Activated CD4-positive, alpha-beta T cell treated with anti-CD3 and anti-CD28 coated beads for 36 hours (primary cell): ENCODE data around the gene PCK1. TPM values are rescaled to one million over a fixed set of nuclear protein-coding genes. Genes with fewer than 3 reads are reported as not detected.

Experiments
- ATAC-seq: fragments of 200-7000 bp; cut with Tn5 transposase; one replicate; pipeline ENCODE4 v1.10.0; 2021; ENCODE audit warnings: mild to moderate bottlenecking, moderate library complexity
- CTCF ChIA-PET: fragments of 350-600 bp; sonication (Branson Sonifier 250); formaldehyde crosslinking; loops from one replicate; lab custom pipeline; 2021; ENCODE audit warnings: antibody characterized with exemption; lab: Charles Lee
- POLR2A ChIA-PET: fragments of 350-600 bp; sonication (Branson Sonifier 250); formaldehyde crosslinking; loops from one replicate; lab custom pipeline; 2021; ENCODE audit warnings: antibody characterized with exemption, inconsistent platforms; lab: Charles Lee
- DNase-seq: peaks from one replicate; pipeline ENCODE4 v3.0.0-alpha.2; 2020
- H3K27ac Mint-ChIP-seq: one replicate; pipeline ENCODE4 v1.8.0; 2021; ENCODE audit warnings: mixed read lengths
- H3K27me3 Mint-ChIP-seq: one replicate; pipeline ENCODE4 v1.8.0; 2021; ENCODE audit warnings: mixed read lengths
- H3K36me3 Mint-ChIP-seq: one replicate; pipeline ENCODE4 v1.8.0; 2021; ENCODE audit warnings: low read depth, mixed read lengths
- H3K4me1 Mint-ChIP-seq: one replicate; pipeline ENCODE4 v1.8.0; 2021; ENCODE audit warnings: mixed read lengths
- H3K4me3 Mint-ChIP-seq: one replicate; pipeline ENCODE4 v1.8.0; 2021; ENCODE audit warnings: mild to moderate bottlenecking, moderate library complexity, mixed read lengths
- H3K9me3 Mint-ChIP-seq: one replicate; pipeline ENCODE4 v1.8.0; 2021; ENCODE audit warnings: low read depth, mixed read lengths
- intact Hi-C, 2 experiments: fragments of 100-400 bp; cut with DNase I in 1 of 2; cut with micrococcal nuclease in 1 of 2; formaldehyde crosslinking; loops; one replicate each; pipeline versions ENCODE4 v1.14.2 to v1.15.1; 2022 to 2024; cut with DNase I, micrococcal nuclease
- total RNA-seq, 2 experiments: library from RNA; stranded (reverse); gene quantifications; one replicate each; pipeline ENCODE4 v1.2.3, GENCODE V29; 2021

PCK1 gene
- total RNA-seq, 2 experiments from 2014 or later = not detected

DNA sequence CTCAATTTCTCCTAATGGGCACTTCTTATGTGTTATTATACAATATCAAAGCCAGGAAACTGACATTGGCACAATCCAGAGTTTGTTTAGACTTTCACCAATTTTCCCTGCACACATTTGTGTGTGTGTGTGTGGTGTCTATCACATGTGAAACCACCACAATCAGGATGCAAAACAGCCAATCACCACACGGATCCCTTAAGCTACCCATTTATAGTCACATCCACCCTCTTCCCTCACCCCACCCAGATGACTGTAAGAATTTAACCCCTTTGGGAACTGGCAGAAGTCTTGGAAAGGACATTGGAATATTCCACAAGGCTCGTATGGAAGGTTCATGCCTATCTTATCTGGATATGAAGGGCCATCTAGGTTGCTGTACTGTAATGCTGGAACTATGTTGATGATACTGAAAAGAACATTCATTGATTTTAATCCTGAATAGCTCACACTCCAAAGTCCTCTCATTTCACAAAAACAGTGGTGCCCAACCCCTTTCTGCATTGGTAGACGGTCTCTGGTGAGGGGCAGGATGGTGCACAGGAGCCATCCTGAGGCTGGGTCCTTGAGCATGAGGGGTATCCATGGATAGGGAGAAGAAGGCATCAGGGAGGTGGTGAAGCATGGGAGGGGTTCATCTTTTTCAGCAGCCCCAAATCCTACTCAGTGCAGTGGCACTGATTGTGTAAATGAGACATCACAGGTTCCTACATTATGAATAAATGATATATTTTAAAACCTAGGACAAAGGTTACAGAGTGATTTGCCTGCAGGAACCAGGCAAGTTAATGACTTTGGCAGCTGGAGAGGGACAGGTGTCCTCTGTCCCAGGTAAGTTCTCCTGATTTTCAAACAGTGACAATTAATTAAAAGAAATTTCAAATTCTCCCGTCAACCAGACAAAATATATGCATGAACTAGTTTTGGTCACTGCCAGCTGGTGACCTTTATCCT lies 23.9 kb upstream of the PCK1 start:
- ChIA-PET POLR2A (interaction anchor here (0.7 kb wide), 1 partner anchor 1246 kb away, joined by 3 read pairs; no protein-coding TSS in a partner anchor), CTCF (interaction anchor here (0.7 kb wide), 2 partner anchors 58 to 691 kb away, joined by 3 to 5 read pairs; no protein-coding TSS in a partner anchor)
- ATAC-seq (no peak), DNase-seq (no peak)
- H3K36me3 Mint-ChIP-seq = no peaks in the 10 kb centered on the region
- no peak overlapping the region for H3K27ac Mint-ChIP-seq
- H3K4me3 Mint-ChIP-seq = no peak overlapping the region
- no peaks in the 10 kb centered on the region for H3K4me1 Mint-ChIP-seq
- H3K27me3 Mint-ChIP-seq = peaks cover 41% of the 10 kb centered on the region
- intact Hi-C loops = no loop called here
- H3K9me3 Mint-ChIP-seq = peaks cover 3% of the 10 kb centered on the region

DNA sequence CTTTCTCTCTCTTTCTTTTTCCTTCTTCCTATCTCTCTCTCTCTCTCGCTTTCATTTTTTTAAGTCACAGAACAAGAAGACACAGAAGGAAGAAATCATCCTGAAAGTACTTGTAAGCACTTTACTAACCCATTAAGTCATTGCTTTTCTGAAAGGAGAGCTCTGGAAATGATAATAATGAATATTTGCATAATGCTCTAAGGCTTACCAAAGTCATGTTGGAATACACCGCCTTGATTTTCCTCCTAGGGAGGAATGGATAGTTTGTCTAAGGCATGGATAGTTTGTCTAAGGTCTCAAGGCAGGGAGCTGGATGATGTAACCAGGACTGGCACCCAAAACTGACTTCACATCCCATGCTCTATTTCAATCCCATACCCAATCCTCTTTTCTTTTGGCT lies 23.1 kb upstream of the PCK1 start:
- no peak for ATAC-seq
- no peak overlapping the region for H3K27ac Mint-ChIP-seq
- peaks cover 3% of the 10 kb centered on the region for H3K9me3 Mint-ChIP-seq
- CTCF ChIA-PET = interaction anchor here (0.7 to 1.1 kb wide), 2 partner anchors 57 to 191 kb away, joined by 3 read pairs; no protein-coding TSS in a partner anchor
- intact Hi-C loops = no loop called here
- H3K4me1 Mint-ChIP-seq = no peaks in the 10 kb centered on the region
- no peak for DNase-seq
- H3K27me3 Mint-ChIP-seq = peaks cover 38% of the 10 kb centered on the region
- POLR2A ChIA-PET = interaction anchor here (0.7 kb wide), 1 partner anchor 1245 kb away, joined by 3 read pairs; no protein-coding TSS in a partner anchor
- no peaks in the 10 kb centered on the region for H3K36me3 Mint-ChIP-seq
- H3K4me3 Mint-ChIP-seq = no peak overlapping the region

DNA sequence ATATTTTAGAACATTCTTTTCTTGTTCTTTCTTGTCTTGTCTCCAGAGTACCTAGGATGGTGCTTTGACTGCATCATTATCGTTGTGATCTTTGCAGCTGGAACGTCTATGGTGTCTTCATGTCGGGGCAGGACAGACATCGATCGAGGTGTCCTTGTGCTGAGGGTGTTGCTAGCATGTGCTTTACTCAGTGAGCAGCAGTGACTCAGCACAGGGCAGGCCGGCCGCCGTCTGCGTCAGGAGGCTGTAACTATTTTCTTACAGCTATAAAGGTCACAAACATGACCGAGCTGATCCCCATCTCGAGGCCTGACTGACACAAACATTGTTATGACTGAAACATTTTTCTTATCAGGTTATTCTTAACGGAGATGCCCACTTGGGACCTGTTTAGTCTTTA lies 21.0 kb upstream of the PCK1 start:
- no peak overlapping the region for H3K27ac Mint-ChIP-seq
- CTCF ChIA-PET = interaction anchor here (0.6 kb wide), 1 partner anchor 12 kb away, joined by 3 read pairs; no protein-coding TSS in a partner anchor
- POLR2A ChIA-PET = no interaction called here
- H3K27me3 Mint-ChIP-seq = peaks cover 26% of the 10 kb centered on the region
- no peaks in the 10 kb centered on the region for H3K4me1 Mint-ChIP-seq
- intact Hi-C loops = no loop called here
- ATAC-seq = no peak
- no peaks in the 10 kb centered on the region for H3K36me3 Mint-ChIP-seq
- no peak for DNase-seq
- peaks cover 3% of the 10 kb centered on the region for H3K9me3 Mint-ChIP-seq
- no peak overlapping the region for H3K4me3 Mint-ChIP-seq

DNA sequence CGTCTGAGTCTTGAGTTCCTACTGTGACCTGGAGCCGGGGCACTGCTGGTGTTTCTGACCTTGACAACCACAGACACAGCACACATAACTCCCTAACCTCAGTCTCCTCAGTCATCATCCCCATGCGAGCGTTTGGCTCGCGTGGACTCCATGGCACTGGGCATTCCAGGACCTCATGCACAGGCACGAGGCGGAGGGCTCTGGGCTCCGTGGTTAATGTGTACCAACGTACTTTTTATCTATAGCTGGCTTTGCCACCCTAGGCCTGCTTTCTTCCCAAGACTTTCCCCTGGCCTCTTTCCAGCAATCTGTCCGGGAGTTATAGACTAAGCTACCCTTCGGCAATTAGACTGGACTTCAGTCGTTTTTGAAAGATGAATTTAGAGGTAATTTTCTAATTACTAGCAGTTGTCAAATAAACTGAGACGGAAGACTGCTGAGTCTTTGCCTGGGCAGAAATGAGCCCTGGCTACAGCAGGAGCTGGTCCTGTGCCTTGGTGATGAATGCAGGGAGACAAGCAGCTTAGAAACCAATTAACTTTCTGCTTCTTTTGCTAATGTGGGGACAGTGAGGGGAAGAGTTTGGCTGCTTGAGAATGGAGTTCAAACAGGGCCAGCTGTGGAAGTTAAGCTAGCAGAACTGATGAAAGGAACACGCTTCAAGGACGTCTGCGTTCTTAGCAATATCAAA lies 19.9 kb upstream of the PCK1 start:
- Mint-ChIP-seq H3K4me3 (no peak overlapping the region), H3K27me3 (peaks cover 26% of the 10 kb centered on the region), H3K4me1 (no peaks in the 10 kb centered on the region), H3K27ac (no peak overlapping the region), H3K36me3 (no peaks in the 10 kb centered on the region), H3K9me3 (peaks cover 3% of the 10 kb centered on the region)
- POLR2A ChIA-PET = no interaction called here
- intact Hi-C loops = no loop called here
- DNase-seq = no peak
- ATAC-seq = no peak
- CTCF ChIA-PET = interaction anchor here (0.5 to 1.3 kb wide), 5 partner anchors 20 to 82 kb away, joined by 3 to 4 read pairs (median 3); no protein-coding TSS in a partner anchor

DNA sequence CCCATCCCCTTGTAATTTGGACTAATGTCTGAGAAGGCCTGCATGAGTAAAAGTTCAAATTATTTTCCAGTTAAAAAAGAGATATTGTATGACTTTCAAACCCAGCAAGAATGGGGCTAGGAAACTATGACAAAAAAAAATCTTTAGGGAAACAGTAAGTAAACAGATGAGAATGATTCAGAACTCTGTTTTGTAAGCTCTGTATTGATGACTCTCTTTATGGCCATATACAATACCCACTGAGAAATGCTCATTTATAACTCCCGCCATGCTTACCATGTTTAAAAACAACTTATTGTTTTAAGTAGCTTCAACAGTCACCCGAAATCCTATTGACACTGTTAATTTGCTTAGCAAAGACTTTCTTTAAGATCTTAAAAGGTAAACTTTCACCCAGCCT lies 17.2 kb upstream of the PCK1 start:
- H3K27me3 Mint-ChIP-seq = peaks cover 17% of the 10 kb centered on the region
- POLR2A ChIA-PET = no interaction called here

DNA sequence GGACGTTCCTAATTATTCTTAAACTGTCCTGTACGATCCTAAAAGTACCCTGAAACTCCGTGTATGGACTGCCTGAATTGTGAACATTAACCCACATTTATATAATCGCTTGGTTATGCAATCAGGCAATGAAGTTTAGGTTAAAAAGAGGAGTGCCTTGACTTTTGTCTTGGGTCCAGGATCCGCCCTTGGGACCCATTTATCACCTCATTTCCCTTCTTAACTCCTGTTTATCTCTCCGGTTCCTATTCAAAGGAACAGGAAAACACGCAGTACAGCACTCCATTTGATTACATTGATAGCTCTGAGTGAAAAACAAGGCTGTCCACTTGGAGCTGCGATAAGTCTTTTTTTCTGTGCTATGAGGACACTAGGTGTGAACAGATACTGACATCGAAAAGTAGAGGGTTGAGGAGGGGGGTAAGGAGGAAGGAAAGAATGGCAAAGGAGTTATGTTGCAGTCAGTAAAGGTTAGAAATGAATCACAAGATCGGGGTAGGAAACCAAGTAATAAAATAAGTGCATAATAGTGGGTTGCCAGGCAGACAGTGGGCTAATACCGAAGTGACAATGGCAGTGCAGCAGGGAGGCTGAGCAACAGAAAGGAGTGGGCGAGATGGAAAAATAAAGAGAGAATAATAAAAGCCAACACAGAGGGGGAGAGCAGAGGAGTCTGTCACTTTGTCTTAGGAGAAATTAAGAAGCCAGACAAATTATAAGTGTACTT lies 15.9 kb upstream of the PCK1 start:
- Mint-ChIP-seq H3K9me3 (no peaks in the 10 kb centered on the region), H3K4me1 (no peaks in the 10 kb centered on the region), H3K27ac (no peak overlapping the region), H3K4me3 (no peak overlapping the region), H3K36me3 (no peaks in the 10 kb centered on the region), H3K27me3 (peaks cover 10% of the 10 kb centered on the region)
- DNase-seq = no peak
- CTCF ChIA-PET = no interaction called here
- POLR2A ChIA-PET = no interaction called here
- intact Hi-C loops = no loop called here
- peak; percentile 33 for ATAC-seq

More for the DNA sequence above, 17.2 kb upstream of the PCK1 start:
- ATAC-seq = no peak
- no peaks in the 10 kb centered on the region for H3K4me1 Mint-ChIP-seq
- no peaks in the 10 kb centered on the region for H3K36me3 Mint-ChIP-seq
- H3K9me3 Mint-ChIP-seq = peaks cover 3% of the 10 kb centered on the region
- DNase-seq = no peak
- no peak overlapping the region for H3K27ac Mint-ChIP-seq
- H3K4me3 Mint-ChIP-seq = no peak overlapping the region
- intact Hi-C loops = no loop called here
- CTCF ChIA-PET = no interaction called here

DNA sequence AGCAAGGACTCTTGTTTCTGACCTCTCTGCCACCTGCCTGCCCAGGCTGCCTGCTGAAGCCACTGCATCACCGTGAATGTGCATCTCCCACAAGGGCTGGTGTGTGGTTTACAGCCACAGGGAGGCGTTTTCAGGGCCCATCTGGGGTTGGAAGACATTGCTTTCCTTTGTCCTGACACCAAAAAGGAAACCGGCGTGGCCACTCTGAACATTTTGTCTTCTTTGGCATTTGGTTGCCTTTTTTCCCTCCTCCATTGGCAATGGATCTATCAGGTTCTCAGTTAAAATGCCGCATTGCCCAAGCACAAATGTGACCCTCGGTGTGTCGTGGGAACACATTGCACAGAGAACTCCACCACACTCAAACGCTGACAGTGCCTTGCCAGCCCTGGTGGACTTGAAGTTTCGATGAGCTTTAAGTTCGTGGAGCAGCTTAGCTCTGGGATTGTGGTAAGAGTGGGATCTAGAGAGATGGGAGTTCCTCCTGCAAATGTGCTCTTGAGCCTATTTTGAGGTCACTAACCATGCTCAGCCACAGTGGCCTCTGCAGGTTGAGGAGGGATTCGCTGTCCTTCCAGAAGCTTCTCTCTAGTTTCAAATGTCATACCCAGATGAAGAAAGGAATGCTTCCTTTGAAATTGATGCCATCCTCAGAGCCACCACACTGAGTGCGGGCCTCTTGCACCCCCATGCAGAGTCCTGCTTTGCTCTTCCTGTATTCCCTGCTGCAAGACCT lies 14.8 kb upstream of the PCK1 start:
- H3K36me3 Mint-ChIP-seq = no peaks in the 10 kb centered on the region
- peaks cover 7% of the 10 kb centered on the region for H3K27me3 Mint-ChIP-seq
- ATAC-seq = no peak
- H3K4me3 Mint-ChIP-seq = no peak overlapping the region
- ChIA-PET CTCF (no interaction called here), POLR2A (no interaction called here)
- no peaks in the 10 kb centered on the region for H3K4me1 Mint-ChIP-seq
- intact Hi-C loops = no loop called here
- no peak for DNase-seq
- no peaks in the 10 kb centered on the region for H3K9me3 Mint-ChIP-seq
- no peak overlapping the region for H3K27ac Mint-ChIP-seq

DNA sequence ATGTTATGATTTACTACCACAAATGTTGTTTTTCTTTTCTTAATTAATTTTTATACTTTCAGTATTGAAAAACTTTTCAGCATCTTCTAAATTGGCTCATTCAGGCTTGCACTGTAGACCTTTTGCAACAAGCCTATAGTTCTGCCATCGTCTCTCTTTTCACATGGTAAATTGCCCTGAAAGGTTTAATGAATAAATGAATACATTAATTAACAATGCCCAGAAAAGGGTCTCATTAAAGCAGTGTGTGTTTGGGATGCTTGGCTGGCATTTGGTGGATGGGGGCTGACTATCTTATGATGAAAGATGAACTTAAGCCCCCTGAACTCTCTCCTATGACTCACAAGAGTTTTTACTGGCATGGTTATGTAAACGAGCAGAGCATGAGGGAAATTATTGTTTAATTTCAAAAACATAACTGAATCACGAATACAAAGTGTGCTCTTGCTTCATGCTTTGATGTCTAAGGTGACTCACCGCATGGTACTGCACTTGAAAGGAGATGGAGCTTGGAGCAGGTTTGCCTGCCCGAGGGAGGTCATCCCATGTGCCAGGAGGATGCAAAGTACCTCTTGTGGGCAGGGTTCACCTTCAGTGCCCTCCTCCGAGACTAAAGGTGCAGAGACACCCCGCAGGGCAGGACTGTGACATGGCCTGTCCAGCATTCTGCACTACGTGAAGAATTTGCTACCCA lies 13.8 kb upstream of the PCK1 start:
- Mint-ChIP-seq H3K4me3 (no peak overlapping the region), H3K27ac (no peak overlapping the region), H3K9me3 (no peaks in the 10 kb centered on the region), H3K36me3 (no peaks in the 10 kb centered on the region), H3K4me1 (no peaks in the 10 kb centered on the region), H3K27me3 (peaks cover 7% of the 10 kb centered on the region)
- ChIA-PET CTCF (interaction anchor here (0.9 kb wide), 1 partner anchor 23 kb away, joined by 3 read pairs; no protein-coding TSS in a partner anchor), POLR2A (no interaction called here)
- DNase-seq = no peak
- ATAC-seq = no peak
- intact Hi-C loops = no loop called here

DNA sequence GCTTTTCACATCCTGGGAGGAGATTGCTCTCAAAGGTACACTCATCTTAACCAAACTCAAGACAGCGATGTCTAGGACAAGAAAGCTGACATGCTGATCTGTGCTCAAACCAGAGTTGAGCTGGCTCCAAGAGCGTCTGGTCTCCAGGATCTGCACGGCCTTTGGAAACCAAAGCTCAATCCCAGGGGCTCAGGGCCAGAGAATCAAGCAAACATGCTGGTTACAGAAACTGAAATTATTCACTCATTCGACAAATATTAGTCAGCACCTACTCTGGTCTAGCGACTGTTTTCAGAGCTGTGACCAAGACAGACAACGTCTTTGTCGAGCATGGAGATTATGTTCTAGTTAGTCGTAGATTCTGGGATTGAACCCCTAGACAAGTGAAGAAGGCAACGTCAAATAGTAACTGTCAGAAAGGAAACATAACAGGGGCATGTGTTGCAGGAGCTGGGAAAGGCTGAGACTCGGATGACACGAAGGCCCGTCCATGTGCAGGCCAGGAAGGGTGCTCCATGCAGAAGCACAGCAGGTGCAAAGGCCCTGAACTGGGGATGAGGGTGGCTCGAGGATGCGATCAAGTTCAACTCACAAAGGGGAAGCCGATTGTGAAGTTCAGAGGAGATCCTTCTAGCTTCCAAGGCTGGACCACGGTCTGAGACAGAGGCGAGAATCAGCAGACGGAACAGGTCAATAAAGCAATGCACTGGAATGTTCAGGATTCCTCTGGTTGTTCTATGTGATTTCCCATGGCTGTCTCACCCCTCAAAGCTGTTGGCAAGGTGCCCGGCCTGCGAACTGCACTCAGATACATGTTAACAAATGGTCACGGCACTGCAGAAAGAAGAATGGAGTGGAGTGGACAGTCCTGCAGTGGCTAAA lies 12.5 kb upstream of the PCK1 start:
- H3K36me3 Mint-ChIP-seq = no peaks in the 10 kb centered on the region
- DNase-seq (no peak), ATAC-seq (no peak)
- H3K9me3 Mint-ChIP-seq = no peaks in the 10 kb centered on the region
- ChIA-PET POLR2A (interaction anchor here (0.6 kb wide), 1 partner anchor 1821 kb away, joined by 3 read pairs; no protein-coding TSS in a partner anchor), CTCF (interaction anchor here (1.3 kb wide), 1 partner anchor 50 kb away, joined by 4 read pairs; no protein-coding TSS in a partner anchor)
- intact Hi-C loops = no loop called here
- no peak overlapping the region for H3K27ac Mint-ChIP-seq
- H3K4me1 Mint-ChIP-seq = no peaks in the 10 kb centered on the region
- peaks cover 7% of the 10 kb centered on the region for H3K27me3 Mint-ChIP-seq
- H3K4me3 Mint-ChIP-seq = no peak overlapping the region
